H9 (cell line): ENCODE data around the gene TPRX2. TPM values are rescaled to one million over a fixed set of nuclear protein-coding genes. Genes with fewer than 3 reads are reported as not detected.
"Not testable (repeated sequence)": the region's sequence is repeated elsewhere in the genome, so short reads cannot be mapped to it uniquely, and the experiment has no call there.

ENCODE experiments used
- DNase-seq: peaks from one replicate; pipeline ENCODE4 v3.0.0-alpha.2; 2017
- H2AFZ ChIP-seq: one replicate; pipeline ENCODE4 v1.6.1; 2013; ENCODE audit warnings: mild to moderate bottlenecking, low read length, control low read depth, moderate library complexity
- H2AK5ac ChIP-seq: 2 replicates; pipeline ENCODE4 v1.6.1; 2013; ENCODE audit warnings: low read length, control low read depth, mixed read lengths; ENCODE audit not compliant: insufficient read length
- H2BK120ac ChIP-seq: one replicate; pipeline ENCODE4 v1.6.1; 2013; ENCODE audit warnings: low read depth, mild to moderate bottlenecking, low read length, control low read depth, inconsistent platforms; ENCODE audit not compliant: poor library complexity, severe bottlenecking
- H2BK12ac ChIP-seq: 2 replicates; pipeline ENCODE4 v1.6.1; 2013; ENCODE audit warnings: low read length, control low read depth, mixed read lengths, low read depth; ENCODE audit not compliant: insufficient read length
- H2BK15ac ChIP-seq: 2 replicates; pipeline ENCODE4 v1.6.1; 2013; ENCODE audit warnings: low read depth, low read length, control low read depth
- H2BK20ac ChIP-seq: one replicate; pipeline ENCODE4 v1.6.1; 2013; ENCODE audit warnings: low read depth, mild to moderate bottlenecking, low read length, control low read depth, inconsistent platforms; ENCODE audit not compliant: poor library complexity, severe bottlenecking
- H2BK5ac ChIP-seq: 2 replicates; pipeline ENCODE4 v1.6.1; 2013; ENCODE audit warnings: low read length, control low read depth, mixed read lengths; ENCODE audit not compliant: insufficient read length
- H3K14ac ChIP-seq: 2 replicates; pipeline ENCODE4 v1.6.1; 2013; ENCODE audit warnings: low read length, control low read depth; ENCODE audit not compliant: insufficient read depth
- H3K18ac ChIP-seq: 2 replicates; pipeline ENCODE4 v1.6.1; 2013; ENCODE audit warnings: low read depth, mild to moderate bottlenecking, mixed read lengths, low read length, control low read depth; ENCODE audit not compliant: insufficient read length
- H3K23ac ChIP-seq: 2 replicates; pipeline ENCODE4 v1.6.1; 2013; ENCODE audit warnings: low read length, control low read depth, mixed read lengths, low read depth; ENCODE audit not compliant: insufficient read length
- H3K23me2 ChIP-seq: 2 replicates; pipeline ENCODE4 v1.6.1; 2013; ENCODE audit warnings: low read depth, mild to moderate bottlenecking, mixed read lengths, low read length, control low read depth; ENCODE audit not compliant: insufficient read length, poor library complexity, severe bottlenecking
- H3K27ac ChIP-seq: 2 replicates; pipeline ENCODE4 v1.5.1; 2013; ENCODE audit warnings: low read length, control low read depth, mixed read lengths, low read depth; ENCODE audit not compliant: insufficient read length
- H3K27me3 ChIP-seq: 2 replicates; pipeline ENCODE4 v1.6.1; 2013; ENCODE audit warnings: low read length, control low read depth, inconsistent platforms; ENCODE audit not compliant: insufficient read depth
- H3K4ac ChIP-seq: 2 replicates; pipeline ENCODE4 v1.6.1; 2013; ENCODE audit warnings: low read depth, mild to moderate bottlenecking, control low read depth, inconsistent platforms, low read length, moderate library complexity
- H3K4me1 ChIP-seq: 2 replicates; pipeline ENCODE4 v1.6.1; 2013; ENCODE audit warnings: low read length, control low read depth, inconsistent platforms; ENCODE audit not compliant: insufficient read depth
- H3K4me2 ChIP-seq: 2 replicates; pipeline ENCODE4 v1.6.1; 2013; ENCODE audit warnings: low read length, control low read depth, mixed read lengths; ENCODE audit not compliant: insufficient read length, insufficient read depth
- H3K56ac ChIP-seq: 2 replicates; pipeline ENCODE4 v1.6.1; 2013; ENCODE audit warnings: low read depth, mild to moderate bottlenecking, mixed read lengths, low read length, control low read depth; ENCODE audit not compliant: insufficient read length
- H3K79me1 ChIP-seq: 2 replicates; pipeline ENCODE4 v1.6.1; 2013; ENCODE audit warnings: low read depth, mild to moderate bottlenecking, moderate library complexity, low read length, control low read depth, inconsistent platforms; ENCODE audit not compliant: insufficient read depth, poor library complexity, severe bottlenecking
- H3K79me2 ChIP-seq: 2 replicates; pipeline ENCODE4 v1.6.1; 2013; ENCODE audit warnings: low read length, control low read depth, inconsistent platforms; ENCODE audit not compliant: insufficient read depth
- H3K9ac ChIP-seq: 2 replicates; pipeline ENCODE4 v1.6.1; 2013; ENCODE audit warnings: low read length, control low read depth, mixed read lengths; ENCODE audit not compliant: insufficient read length; ENCODE audit errors: extremely low read depth
- H3K9me3 ChIP-seq: one replicate; pipeline ENCODE4 v1.6.1; 2013; ENCODE audit warnings: low read depth, low read length, inconsistent platforms; ENCODE audit not compliant: control insufficient read depth
- H3T11ph ChIP-seq: one replicate; pipeline ENCODE4 v1.6.1; 2013; ENCODE audit warnings: mild to moderate bottlenecking, low read length, control low read depth, inconsistent platforms
- H4K20me1 ChIP-seq: one replicate; pipeline ENCODE4 v1.6.1; 2013; ENCODE audit not compliant: control insufficient read depth, insufficient read length, insufficient read depth
- H4K5ac ChIP-seq: 2 replicates; pipeline ENCODE4 v1.6.1; 2013; ENCODE audit warnings: low read depth, mild to moderate bottlenecking, mixed read lengths, low read length, control low read depth; ENCODE audit not compliant: insufficient read length
- H4K8ac ChIP-seq: replicated peaks from 2 replicates; pipeline ENCODE4 v1.6.1; 2013; ENCODE audit warnings: low read length, control low read depth, mixed read lengths, low read depth; ENCODE audit not compliant: insufficient read length
- H4K91ac ChIP-seq: 2 replicates; pipeline ENCODE4 v1.6.1; 2013; ENCODE audit warnings: low read depth, mild to moderate bottlenecking, moderate library complexity, mixed read lengths, low read length, control low read depth; ENCODE audit not compliant: insufficient read length
- H3K27ac Mint-ChIP-seq, 3 experiments: 2 replicates in 2 of 3; 3 replicates in 1 of 3; pipeline ENCODE4 v1.8.0; 2020 to 2021; ENCODE audit warnings: mixed read lengths in 3 of 3, mild to moderate bottlenecking in 1 of 3, moderate library complexity in 1 of 3
- H3K27me3 Mint-ChIP-seq: 2 replicates; pipeline ENCODE4 v1.8.0; 2021; ENCODE audit warnings: low read depth, mild to moderate bottlenecking, moderate library complexity, mixed read lengths
- H3K36me3 Mint-ChIP-seq, 3 experiments: 2 replicates in 2 of 3; 3 replicates in 1 of 3; pipeline ENCODE4 v1.8.0; 2020 to 2021; ENCODE audit warnings: low read depth in 3 of 3, mixed read lengths in 3 of 3; ENCODE audit not compliant: insufficient read depth in 1 of 3
- H3K4me1 Mint-ChIP-seq, 2 experiments: 2 replicates each; pipeline ENCODE4 v1.8.0; 2020; ENCODE audit warnings: mixed read lengths in 2 of 2
- H3K4me3 Mint-ChIP-seq, 2 experiments: 2 replicates in 1 of 2; 3 replicates in 1 of 2; pipeline ENCODE4 v1.8.0; 2020 to 2021; ENCODE audit warnings: mild to moderate bottlenecking in 2 of 2, mixed read lengths in 2 of 2, moderate library complexity in 1 of 2
- H3K9me3 Mint-ChIP-seq, 2 experiments: 2 replicates in 1 of 2; 3 replicates in 1 of 2; pipeline ENCODE4 v1.8.0; 2020; ENCODE audit warnings: mild to moderate bottlenecking in 2 of 2, mixed read lengths in 2 of 2, moderate library complexity in 1 of 2
- WGBS: extraction: QIAGEN DNeasy Blood & Tissue Kit; methylation state at CpG from one replicate; pipeline ENCODE4 v1.1.7; 2013; ENCODE audit warnings: missing lambda C conversion rate, low lambda C conversion rate, mixed read lengths; ENCODE audit not compliant: insufficient read length; ENCODE audit errors: extremely low coverage; 5-methylcytosine and 5-hydroxymethylcytosine counted together
- total RNA-seq: library from RNA; stranded (reverse); gene quantifications from 2 replicates; pipeline ENCODE4 v1.2.1, GENCODE V29; 2021

The TPRX2 gene
- total RNA-seq, 1 experiment from 2014 or later = not detected

- H4K8ac ChIP-seq, H4K5ac ChIP-seq, H2BK120ac ChIP-seq, H3K18ac ChIP-seq, H3K4ac ChIP-seq, H3K4me1 ChIP-seq, H4K20me1 ChIP-seq, H3K14ac ChIP-seq, H3K4me2 ChIP-seq, H3K9me3 ChIP-seq, H2BK5ac ChIP-seq, H2AFZ ChIP-seq, H3K27ac ChIP-seq, H2BK20ac ChIP-seq, H3K9me3 Mint-ChIP-seq, H3K36me3 Mint-ChIP-seq, H3K23me2 ChIP-seq, H3K4me3 Mint-ChIP-seq, H3K9ac ChIP-seq, H3K27me3 Mint-ChIP-seq, H3K27ac Mint-ChIP-seq, H3K79me1 ChIP-seq, H3K56ac ChIP-seq, H2BK12ac ChIP-seq, H3K23ac ChIP-seq, DNase-seq, H3K79me2 ChIP-seq, H3T11ph ChIP-seq, H4K91ac ChIP-seq, H2BK15ac ChIP-seq, H3K27me3 ChIP-seq, H2AK5ac ChIP-seq: not testable (repeated sequence)
- no CpG with 5 or more reads among the region's 17 CpGs for WGBS
- H3K4me1 Mint-ChIP-seq = peaks cover 12 to 15% of the 10 kb centered on the region in 2 experiments
These were observed 803 bp downstream of the TPRX2 start for GRCh38 chr19:47859838-47860237.
